HG03342 (cell line): ENCODE data around the gene LRRC74A.

ENCODE experiments used
- ATAC-seq: cut with Tn5 transposase; IDR thresholded peaks from one replicate; pipeline ENCODE4 v1.9.1; 2021; ENCODE audit warnings: mild to moderate bottlenecking, moderate library complexity; ENCODE audit not compliant: unreplicated experiment

The LRRC74A gene

DNA sequence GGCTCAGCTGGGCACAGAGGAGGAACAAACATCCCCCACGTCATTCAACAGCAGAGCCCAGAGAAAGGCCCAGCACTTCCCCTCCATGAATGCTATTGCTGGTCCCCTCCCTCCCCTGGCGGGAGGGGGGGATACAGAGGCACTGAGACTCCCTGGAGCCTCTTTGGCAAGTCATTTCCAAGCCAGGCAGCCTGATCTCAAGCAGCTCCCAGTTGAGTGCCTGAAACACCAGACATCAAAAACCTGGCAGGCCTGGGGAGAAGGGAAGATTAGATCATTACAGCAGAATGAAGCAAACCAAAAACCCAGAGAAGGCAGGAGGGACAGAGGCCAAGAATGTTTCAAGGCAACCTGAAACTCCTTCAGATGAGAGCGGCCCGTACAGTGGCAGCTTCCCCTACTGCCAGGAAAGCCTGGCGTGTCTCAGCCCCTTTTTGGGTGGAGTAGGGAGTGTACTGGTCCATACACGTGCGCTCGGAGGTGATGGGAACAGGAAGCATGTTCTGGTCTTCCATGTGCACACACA lies 92.1 kb downstream of the LRRC74A start:
- ATAC-seq = no peak

- no peak for ATAC-seq
Observed at GRCh38 chr14:76918782-76919394, 92.7 kb downstream of the LRRC74A start.
